Glutamatergic neuron (in vitro differentiated cells): ENCODE data around the gene PNPLA3. TPM values are rescaled to one million over a fixed set of nuclear protein-coding genes. Genes with fewer than 3 reads are reported as not detected.

Experiments
- DNase-seq: peaks from one replicate; pipeline ENCODE4 v3.0.0; 2022
- H3K27ac Mint-ChIP-seq: one replicate; pipeline ENCODE4 v1.8.0; 2020; ENCODE audit warnings: mild to moderate bottlenecking, mixed read lengths, inconsistent platforms; ENCODE audit not compliant: unreplicated experiment
- H3K27me3 Mint-ChIP-seq: one replicate; pipeline ENCODE4 v1.8.0; 2020; ENCODE audit warnings: mild to moderate bottlenecking, moderate library complexity, mixed read lengths, inconsistent platforms; ENCODE audit not compliant: unreplicated experiment
- H3K36me3 Mint-ChIP-seq: one replicate; pipeline ENCODE4 v1.8.0; 2020; ENCODE audit warnings: mild to moderate bottlenecking, mixed read lengths, inconsistent platforms; ENCODE audit not compliant: unreplicated experiment
- H3K4me1 Mint-ChIP-seq: one replicate; pipeline ENCODE4 v1.8.0; 2020; ENCODE audit warnings: mild to moderate bottlenecking, low read depth, mixed read lengths, inconsistent platforms; ENCODE audit not compliant: unreplicated experiment
- H3K4me3 Mint-ChIP-seq: one replicate; pipeline ENCODE4 v1.8.0; 2020; ENCODE audit warnings: mild to moderate bottlenecking, mixed read lengths, inconsistent platforms; ENCODE audit not compliant: unreplicated experiment
- H3K9me3 Mint-ChIP-seq: one replicate; pipeline ENCODE4 v1.8.0; 2020; ENCODE audit warnings: mild to moderate bottlenecking, moderate library complexity, mixed read lengths, inconsistent platforms; ENCODE audit not compliant: unreplicated experiment
- total RNA-seq: library from RNA; stranded (reverse); fragmentation: NEBNext Ultra II Directional; extraction: Animal tissue kit (Norgen Biotek cat#: 25700); gene quantifications from one replicate; pipeline ENCODE4 v1.2.1, GENCODE V29; 2021; ENCODE audit not compliant: unreplicated experiment
- TF ChIP-seq, protein P1 (sequence below): fragments of 200-600 bp; sonication (generic); IDR thresholded peaks from one replicate; pipeline ENCODE4 v1.5.0; 2021; ENCODE audit not compliant: partially characterized antibody, unreplicated experiment

Gene PNPLA3
- total RNA-seq, 1 donor from 2014 or later = 14.7 TPM

DNA sequence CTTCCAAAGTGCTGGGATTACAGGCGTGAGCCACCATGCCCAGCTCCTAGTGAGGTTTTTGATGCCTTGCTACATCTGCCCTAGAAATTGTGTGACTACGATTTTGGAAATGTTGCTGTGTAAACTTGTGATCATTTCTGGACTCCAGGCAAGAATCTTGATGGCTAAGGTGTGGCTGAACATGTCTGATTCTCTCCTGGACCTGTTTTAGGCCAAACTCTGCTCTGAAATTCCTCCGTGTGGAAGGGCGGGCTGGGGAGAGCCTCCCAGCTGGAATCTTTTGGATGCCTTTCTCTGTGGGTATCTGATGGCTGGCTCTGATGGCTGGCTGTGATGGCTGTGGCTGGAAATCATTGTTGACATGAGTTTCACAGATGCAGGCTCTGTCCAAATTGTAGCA, 8.2 kb downstream of the PNPLA3 start:
- H3K36me3 Mint-ChIP-seq = no peaks in the 10 kb centered on the region
- no peak for DNase-seq

DNA sequence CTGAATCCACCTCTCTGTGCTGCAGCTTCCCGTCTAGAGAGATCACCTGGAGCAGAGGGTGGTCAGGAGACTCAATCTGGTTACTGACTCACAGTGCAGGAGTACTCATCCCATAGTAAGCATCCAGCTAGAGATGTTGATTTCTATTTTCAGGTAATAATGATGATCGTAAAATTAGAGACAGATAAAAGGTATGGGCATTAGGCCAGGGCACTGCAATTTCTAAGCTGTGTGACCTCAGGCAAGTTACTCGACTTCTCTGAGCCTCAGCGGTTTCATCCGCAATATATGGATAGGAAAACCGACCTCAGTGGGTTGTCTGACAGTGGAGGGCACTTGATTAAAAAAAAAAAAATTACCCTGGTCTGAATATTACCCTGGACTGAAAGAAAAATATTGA, 17.8 kb downstream of the PNPLA3 start:
- no peak for DNase-seq
- Mint-ChIP-seq H3K27ac (no peak overlapping the region), H3K4me1 (no peaks in the 10 kb centered on the region), H3K4me3 (no peak overlapping the region), H3K36me3 (peaks cover 24% of the 10 kb centered on the region), H3K27me3 (peaks cover 5% of the 10 kb centered on the region), H3K9me3 (peaks cover 2% of the 10 kb centered on the region)
- TF ChIP-seq, protein P1, sequence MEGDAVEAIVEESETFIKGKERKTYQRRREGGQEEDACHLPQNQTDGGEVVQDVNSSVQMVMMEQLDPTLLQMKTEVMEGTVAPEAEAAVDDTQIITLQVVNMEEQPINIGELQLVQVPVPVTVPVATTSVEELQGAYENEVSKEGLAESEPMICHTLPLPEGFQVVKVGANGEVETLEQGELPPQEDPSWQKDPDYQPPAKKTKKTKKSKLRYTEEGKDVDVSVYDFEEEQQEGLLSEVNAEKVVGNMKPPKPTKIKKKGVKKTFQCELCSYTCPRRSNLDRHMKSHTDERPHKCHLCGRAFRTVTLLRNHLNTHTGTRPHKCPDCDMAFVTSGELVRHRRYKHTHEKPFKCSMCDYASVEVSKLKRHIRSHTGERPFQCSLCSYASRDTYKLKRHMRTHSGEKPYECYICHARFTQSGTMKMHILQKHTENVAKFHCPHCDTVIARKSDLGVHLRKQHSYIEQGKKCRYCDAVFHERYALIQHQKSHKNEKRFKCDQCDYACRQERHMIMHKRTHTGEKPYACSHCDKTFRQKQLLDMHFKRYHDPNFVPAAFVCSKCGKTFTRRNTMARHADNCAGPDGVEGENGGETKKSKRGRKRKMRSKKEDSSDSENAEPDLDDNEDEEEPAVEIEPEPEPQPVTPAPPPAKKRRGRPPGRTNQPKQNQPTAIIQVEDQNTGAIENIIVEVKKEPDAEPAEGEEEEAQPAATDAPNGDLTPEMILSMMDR = no peak

More for the DNA sequence above, 8.2 kb downstream of the PNPLA3 start:
- Mint-ChIP-seq H3K4me1 (no peaks in the 10 kb centered on the region), H3K27me3 (no peaks in the 10 kb centered on the region), H3K4me3 (no peak overlapping the region), H3K27ac (no peak overlapping the region), H3K9me3 (no peaks in the 10 kb centered on the region)
- TF ChIP-seq, protein P1 = no peak

DNA sequence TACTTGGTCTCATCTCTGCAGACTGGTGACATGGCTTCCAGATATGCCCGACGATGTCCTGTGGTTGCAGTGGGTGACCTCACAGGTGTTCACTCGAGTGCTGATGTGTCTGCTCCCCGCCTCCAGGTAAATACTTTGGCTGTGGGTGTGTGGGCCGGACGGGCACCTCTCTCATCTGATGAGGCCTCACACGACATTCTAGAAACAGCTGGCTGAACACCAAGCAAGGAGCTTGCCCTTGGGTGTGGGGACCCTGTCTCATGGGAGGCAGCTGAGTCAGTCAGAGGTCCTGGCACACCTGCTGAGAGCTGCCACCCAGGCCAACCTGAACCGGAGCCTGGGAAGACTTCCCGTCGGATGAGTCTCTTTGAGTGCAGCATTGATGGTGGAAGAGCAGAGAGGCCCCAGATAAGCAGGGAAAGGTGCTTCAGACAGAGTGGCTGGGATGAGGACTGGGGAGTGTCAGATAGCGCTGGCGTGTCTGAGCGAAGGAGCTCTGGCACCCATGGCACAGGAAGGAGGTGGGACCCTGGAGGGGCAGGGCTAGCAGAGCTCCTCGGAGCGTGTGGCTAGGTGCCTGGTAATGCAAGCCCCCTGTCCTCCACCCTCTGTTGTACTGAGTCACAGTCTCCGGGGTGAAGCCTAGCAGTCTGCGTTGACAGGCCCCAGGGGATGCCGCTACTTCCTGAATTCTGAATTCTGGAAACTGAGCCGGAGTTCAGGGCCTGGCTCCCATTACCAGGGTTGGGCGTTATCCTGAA, 21.2 kb downstream of the PNPLA3 start:
- TF ChIP-seq, protein P1 = no peak
- no peaks in the 10 kb centered on the region for H3K9me3 Mint-ChIP-seq
- no peak overlapping the region for H3K27ac Mint-ChIP-seq
- peaks cover 3% of the 10 kb centered on the region for H3K27me3 Mint-ChIP-seq
- H3K36me3 Mint-ChIP-seq = peaks cover 15% of the 10 kb centered on the region
- DNase-seq = no peak
- H3K4me1 Mint-ChIP-seq = no peaks in the 10 kb centered on the region
- H3K4me3 Mint-ChIP-seq = no peak overlapping the region

DNA sequence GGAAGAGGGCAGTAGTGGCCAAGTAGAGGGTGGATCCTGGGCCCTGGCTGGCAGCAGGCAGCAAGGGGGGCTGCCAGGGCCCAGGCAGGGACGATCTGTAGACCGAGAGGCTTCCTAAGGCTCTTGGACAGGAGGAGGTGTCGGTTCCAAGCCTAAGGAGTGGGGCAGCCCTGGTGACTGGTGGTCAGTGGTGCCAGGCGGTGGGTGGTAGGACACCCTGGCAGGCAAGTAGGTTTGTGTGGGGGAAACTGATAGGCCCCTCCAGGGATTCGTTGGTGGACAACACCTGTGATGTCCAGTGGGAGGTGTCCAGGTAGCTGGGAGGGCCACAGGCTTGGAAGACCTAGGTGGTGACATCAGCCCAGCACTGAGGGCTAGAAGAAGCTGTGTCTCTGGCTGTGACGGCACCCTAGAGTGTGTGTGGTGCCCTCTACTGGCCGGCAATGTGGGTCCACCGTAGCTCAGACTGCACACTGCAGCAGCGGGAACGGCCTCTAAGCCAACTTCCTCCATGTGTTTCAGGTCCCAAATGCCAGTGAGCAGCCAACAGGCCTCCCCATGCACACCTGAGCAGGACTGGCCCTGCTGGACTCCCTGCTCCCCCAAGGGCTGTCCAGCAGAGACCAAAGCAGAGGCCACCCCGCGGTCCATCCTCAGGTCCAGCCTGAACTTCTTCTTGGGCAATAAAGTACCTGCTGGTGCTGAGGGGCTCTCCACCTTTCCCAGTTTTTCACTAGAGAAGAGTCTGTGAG, 22.2 kb downstream of the PNPLA3 start:
- H3K4me1 Mint-ChIP-seq = no peaks in the 10 kb centered on the region
- H3K27ac Mint-ChIP-seq = no peak overlapping the region
- H3K27me3 Mint-ChIP-seq = peaks cover 3% of the 10 kb centered on the region
- peaks cover 15% of the 10 kb centered on the region for H3K36me3 Mint-ChIP-seq
- H3K9me3 Mint-ChIP-seq = no peaks in the 10 kb centered on the region
- DNase-seq = peak; percentile 83
- H3K4me3 Mint-ChIP-seq = no peak overlapping the region
- TF ChIP-seq, protein P1 = peak; percentile 65

DNA sequence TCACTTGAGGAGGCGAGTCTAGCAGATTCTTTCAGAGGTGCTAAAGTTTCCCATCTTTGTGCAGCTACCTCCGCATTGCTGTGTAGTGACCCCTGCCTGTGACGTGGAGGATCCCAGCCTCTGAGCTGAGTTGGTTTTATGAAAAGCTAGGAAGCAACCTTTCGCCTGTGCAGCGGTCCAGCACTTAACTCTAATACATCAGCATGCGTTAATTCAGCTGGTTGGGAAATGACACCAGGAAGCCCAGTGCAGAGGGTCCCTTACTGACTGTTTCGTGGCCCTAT, 22.7 kb downstream of the PNPLA3 start:
- DNase-seq = no peak
- H3K4me1 Mint-ChIP-seq = no peaks in the 10 kb centered on the region
- H3K27ac Mint-ChIP-seq = no peak overlapping the region
- H3K9me3 Mint-ChIP-seq = no peaks in the 10 kb centered on the region
- H3K27me3 Mint-ChIP-seq = peaks cover 3% of the 10 kb centered on the region
- H3K36me3 Mint-ChIP-seq = peaks cover 15% of the 10 kb centered on the region
- TF ChIP-seq, protein P1 = no peak
- H3K4me3 Mint-ChIP-seq = no peak overlapping the region
